Measurements from ENCODE around the gene CLRN1. TPM values are rescaled to one million over a fixed set of nuclear protein-coding genes. Genes with fewer than 3 reads are reported as not detected.

The CLRN1 gene
- total and polyA plus RNA-seq, 2 experiments from 2014 or later, result 0.45 to 0.69 TPM

- TF ChIP-seq POLR2AphosphoS5 (IDR thresholded peaks at IDR 0.05; ENCODE audit: low read depth) (no peak), ZNF331 (CRISPR knock-in tag; IDR thresholded peaks at IDR 0.05; ENCODE audit: low read depth) (no peak), ZNF114 (CRISPR knock-in tag; IDR thresholded peaks at IDR 0.05) (no peak)
- H3K4me2 ChIP-seq, result no peak overlapping the region
- no peaks in the 10 kb centered on the region for H3K27me3 ChIP-seq (ENCODE audit: insufficient read depth)
- H3F3A ChIP-seq (replicated peaks; ENCODE audit: low read depth), result no peaks in the 10 kb centered on the region
- Mint-ChIP-seq H3K36me3 (ENCODE audit: low read depth) (no peaks in the 10 kb centered on the region), H3K4me3 (no peak overlapping the region), H3K27me3 (ENCODE audit: insufficient read depth, low read depth, poor library complexity) (no peaks in the 10 kb centered on the region), H3K27ac (no peak overlapping the region), H3K4me1 (peaks cover 5% of the 10 kb centered on the region), H3K9me3 (no peaks in the 10 kb centered on the region; the same call in 2 of the 3 replicates)
- H3K79me2 ChIP-seq (replicated peaks; ENCODE audit: insufficient read depth), result no peaks in the 10 kb centered on the region
- H3K4me1 ChIP-seq (ENCODE audit: insufficient read depth), result no peaks in the 10 kb centered on the region
- H3K4me3 ChIP-seq, result no peak overlapping the region
- H3K27ac ChIP-seq (ENCODE audit: low read depth), result no peak overlapping the region
- no peak overlapping the region for H2AFZ ChIP-seq
- no peaks in the 10 kb centered on the region for H3K36me3 ChIP-seq (ENCODE audit: insufficient read depth)
- 0 out of 2 replicates have a peak, but pooled peaks cover 7% of the 10 kb centered on the region for H3K9me2 ChIP-seq (ENCODE audit: insufficient read depth)
- ATAC-seq, result no peak
- no peak for DNase-seq (ENCODE audit: low spot score)
- no peaks in the 10 kb centered on the region for H4K20me1 ChIP-seq (replicated peaks; ENCODE audit: insufficient read depth)
Observed at GRCh38 chr3:151014501-151015018, 42.0 kb upstream of the CLRN1 start.

- Mint-ChIP-seq H3K4me3 (no peak overlapping the region), H3K4me1 (peaks cover 5% of the 10 kb centered on the region), H3K9me3 (no peaks in the 10 kb centered on the region; the same call in 2 of the 3 replicates), H3K27ac (no peak overlapping the region), H3K27me3 (ENCODE audit: insufficient read depth, low read depth, poor library complexity) (no peaks in the 10 kb centered on the region), H3K36me3 (ENCODE audit: low read depth) (no peaks in the 10 kb centered on the region)
- Histone ChIP-seq H2AFZ (no peak overlapping the region), H3K4me1 (ENCODE audit: insufficient read depth) (no peaks in the 10 kb centered on the region), H3K4me2 (no peak overlapping the region), H3K27ac (ENCODE audit: low read depth) (no peak overlapping the region), H3K9me2 (ENCODE audit: insufficient read depth) (0 out of 2 replicates have a peak, but pooled peaks cover 15% of the 10 kb centered on the region), H4K20me1 (replicated peaks; ENCODE audit: insufficient read depth) (no peaks in the 10 kb centered on the region), H3K79me2 (replicated peaks; ENCODE audit: insufficient read depth) (no peaks in the 10 kb centered on the region), H3K27me3 (ENCODE audit: insufficient read depth) (no peaks in the 10 kb centered on the region), H3K4me3 (no peak overlapping the region), H3K36me3 (ENCODE audit: insufficient read depth) (no peaks in the 10 kb centered on the region), H3F3A (replicated peaks; ENCODE audit: low read depth) (no peaks in the 10 kb centered on the region)
- ATAC-seq, result no peak; the same call in 1 of the 3 replicates
- no peak for DNase-seq (ENCODE audit: low spot score)
- TF ChIP-seq JUNB (IDR thresholded peaks at IDR 0.05; ENCODE audit: unreplicated experiment), result no peak
- no peak for TF ChIP-seq STAT1 (IDR thresholded peaks at IDR 0.05; ENCODE audit: unreplicated experiment)
- no peak for TF ChIP-seq NANOG (IDR thresholded peaks at IDR 0.05; ENCODE audit: borderline replicate concordance)
- no peak for TF ChIP-seq CREB1 (CRISPR knock-in tag; IDR thresholded peaks at IDR 0.05; ENCODE audit: low read depth)
- no peak for TF ChIP-seq CTCF (conservative IDR thresholded peaks at IDR 0.05; ENCODE audit: low read depth in 2 of 2)
- no peak for TF ChIP-seq REST (IDR thresholded peaks at IDR 0.05; ENCODE audit: unreplicated experiment)
- no peak for TF ChIP-seq POLR2AphosphoS5 (IDR thresholded peaks at IDR 0.05; ENCODE audit: low read depth)
- TF ChIP-seq ZNF331 (CRISPR knock-in tag; IDR thresholded peaks at IDR 0.05; ENCODE audit: low read depth), result no peak
- TF ChIP-seq ZNF114 (CRISPR knock-in tag; IDR thresholded peaks at IDR 0.05), result no peak
Observed at GRCh38 chr3:151012753-151013152, 40.2 kb upstream of the CLRN1 start.
